Suprapubic skin (tissue), 4 donors: ENCODE results near the gene MTCH1. TPM values are rescaled to one million over a fixed set of nuclear protein-coding genes. Genes with fewer than 3 reads are reported as not detected.
"Not testable (repeated sequence)": the region's sequence is repeated elsewhere in the genome, so short reads cannot be mapped to it uniquely, and the experiment has no call there.

Experiments used
- DNase-seq, 2 donors: peaks; one replicate each; pipeline ENCODE4 v3.0.0-alpha.2; 2019; ENCODE audit warnings: low spot score in 2 of 2
- H3K27ac ChIP-seq: fragments of 200-600 bp; sonication (generic); one replicate; pipeline ENCODE4 v1.5.1; 2019
- H3K27me3 ChIP-seq: fragments of 200-600 bp; sonication (generic); one replicate; pipeline ENCODE4 v1.5.1; 2019
- H3K36me3 ChIP-seq: fragments of 200-600 bp; sonication (generic); one replicate; pipeline ENCODE4 v1.5.1; 2019
- H3K4me1 ChIP-seq: fragments of 200-600 bp; sonication (generic); one replicate; pipeline ENCODE4 v1.5.1; 2019
- H3K4me3 ChIP-seq: fragments of 200-600 bp; sonication (generic); one replicate; pipeline ENCODE4 v1.5.1; 2019; ENCODE audit warnings: mild to moderate bottlenecking
- H3K9me3 ChIP-seq: fragments of 200-600 bp; sonication (generic); one replicate; pipeline ENCODE4 v1.5.1; 2019
- CTCF ChIP-seq, 2 donors: fragments of 200-600 bp in 1 of 2; fragments of 450-650 bp in 1 of 2; sonication (generic) in 1 of 2; IDR thresholded peaks; one replicate each; pipeline ENCODE4 v1.5.1; 2016 to 2019; ENCODE audit warnings: antibody characterized with exemption in 2 of 2, mild to moderate bottlenecking in 1 of 2, moderate library complexity in 1 of 2
- EP300 ChIP-seq: sonication (generic); formaldehyde crosslinking; IDR thresholded peaks from one replicate; pipeline ENCODE4 v1.6.1; 2017; ENCODE audit warnings: antibody characterized with exemption
- POLR2A ChIP-seq, 2 donors: fragments of 450-650 bp; IDR thresholded peaks; one replicate each; pipeline ENCODE4 v1.6.1; 2017; ENCODE audit warnings: antibody characterized with exemption in 2 of 2, mild to moderate bottlenecking in 2 of 2, moderate library complexity in 2 of 2
- POLR2AphosphoS5 ChIP-seq, 3 donors: sonication (generic); formaldehyde crosslinking; IDR thresholded peaks; one replicate each; pipeline ENCODE4 v1.6.1; 2017; ENCODE audit warnings: antibody characterized with exemption in 3 of 3
- WGBS: methylation state at CpG from one replicate; pipeline ENCODE4 v1.1.5; 2018; 5-methylcytosine and 5-hydroxymethylcytosine counted together
- total RNA-seq, 4 donors: library from RNA; depleted of rRNA; stranded (reverse); fragments of >200 nt; gene quantifications; one replicate each; pipeline ENCODE4 v1.1.0, GENCODE V29; 2016

MTCH1 gene
- total RNA-seq, 4 donors from 2014 or later: 160 to 220 (median 183) TPM

GRCh38 chr6:36956446-36956820 is 29.6 kb downstream of the MTCH1 start:
- no peak overlapping the region for H3K27ac ChIP-seq
- no peak for TF ChIP-seq POLR2A (IDR thresholded peaks at IDR 0.05)
- H3K9me3 ChIP-seq: no peaks in the 10 kb centered on the region
- no peak for DNase-seq
- H3K4me1 ChIP-seq: peaks cover 52% of the 10 kb centered on the region
- no peaks in the 10 kb centered on the region for H3K36me3 ChIP-seq
- no peaks in the 10 kb centered on the region for H3K27me3 ChIP-seq
- H3K4me3 ChIP-seq: no peak overlapping the region

- H3K27me3 ChIP-seq: no peaks in the 10 kb centered on the region
- no peak overlapping the region for H3K4me3 ChIP-seq
- no peak for TF ChIP-seq POLR2AphosphoS5 (IDR thresholded peaks at IDR 0.05)
- DNase-seq: peak; percentile 53 to 66
- H3K4me1 ChIP-seq: peaks cover 49% of the 10 kb centered on the region
- WGBS: 36% methylated on average over 6 of the region's 9 CpGs
- no peaks in the 10 kb centered on the region for H3K36me3 ChIP-seq
- H3K9me3 ChIP-seq: no peaks in the 10 kb centered on the region
- peak overlapping the region; percentile 1 for H3K27ac ChIP-seq
These were observed 30.1 kb downstream of the MTCH1 start for GRCh38 chr6:36955671-36956445.

- Histone ChIP-seq H3K9me3 (no peaks in the 10 kb centered on the region), H3K4me3 (peak overlapping the region; percentile 20), H3K36me3 (no peaks in the 10 kb centered on the region), H3K27me3 (no peaks in the 10 kb centered on the region), H3K4me1 (peaks cover 42% of the 10 kb centered on the region), H3K27ac (peak overlapping the region; percentile 1)
- peak; percentile 48 to 53 for DNase-seq
- WGBS: 58% methylated on average over 6 of the region's 6 CpGs
- TF ChIP-seq POLR2AphosphoS5 (IDR thresholded peaks at IDR 0.05): no peak
- no peak for TF ChIP-seq CTCF (IDR thresholded peaks at IDR 0.05)
- TF ChIP-seq EP300: no peak
- no peak for TF ChIP-seq POLR2A (IDR thresholded peaks at IDR 0.05)
These were observed 30.9 kb downstream of the MTCH1 start for GRCh38 chr6:36955136-36955535.

- 57% methylated on average over 9 of the region's 14 CpGs for WGBS
- Histone ChIP-seq H3K27ac (peak within 1 kb of the TSS; percentile 2), H3K27me3 (no peaks in the 10 kb centered on the region), H3K4me1 (peaks cover 40% of the 10 kb centered on the region), H3K36me3 (no peaks in the 10 kb centered on the region), H3K9me3 (no peaks in the 10 kb centered on the region), H3K4me3 (peak within 1 kb of the TSS; percentile 20)
- TF ChIP-seq POLR2AphosphoS5 (IDR thresholded peaks at IDR 0.05) (no peak), EP300 (no peak), CTCF (IDR thresholded peaks at IDR 0.05) (no peak)
- DNase-seq: peak; percentile 55 to 70
These were observed 31.6 kb downstream of the MTCH1 start, which contains the start of gene PI16 for GRCh38 chr6:36954262-36954931. Gene PI16 (plus strand): TSS chr6:36954738. CDS start chr6:36954761, 23 bp downstream.

GRCh38 chr6:36953931-36954261 is 32.1 kb downstream of the MTCH1 start:
- no peaks in the 10 kb centered on the region for H3K36me3 ChIP-seq
- H3K4me3 ChIP-seq: no peak overlapping the region
- H3K27ac ChIP-seq: no peak overlapping the region
- DNase-seq: peak; percentile 21 to 29
- no peaks in the 10 kb centered on the region for H3K27me3 ChIP-seq
- TF ChIP-seq EP300 (no peak), POLR2A (IDR thresholded peaks at IDR 0.05) (no peak), POLR2AphosphoS5 (IDR thresholded peaks at IDR 0.05) (no peak), CTCF (IDR thresholded peaks at IDR 0.05) (no peak)
- no peaks in the 10 kb centered on the region for H3K9me3 ChIP-seq
- 100% methylated on average over 1 of the region's 1 CpG for WGBS
- peaks cover 38% of the 10 kb centered on the region for H3K4me1 ChIP-seq

- Histone ChIP-seq H3K4me1 (no peaks in the 10 kb centered on the region), H3K27me3 (no peaks in the 10 kb centered on the region), H3K36me3 (no peaks in the 10 kb centered on the region), H3K27ac (no peak overlapping the region), H3K4me3 (no peak overlapping the region), H3K9me3 (no peaks in the 10 kb centered on the region)
- TF ChIP-seq POLR2A (IDR thresholded peaks at IDR 0.05) (no peak), EP300 (no peak), POLR2AphosphoS5 (IDR thresholded peaks at IDR 0.05) (no peak), CTCF (IDR thresholded peaks at IDR 0.05) (no peak)
- 87% methylated on average over 3 of the region's 3 CpGs for WGBS
- no peak for DNase-seq
These were observed 36.4 kb downstream of the MTCH1 start for GRCh38 chr6:36949636-36950035.

- not testable (repeated sequence) for H3K9me3 ChIP-seq, H3K4me1 ChIP-seq, H3K36me3 ChIP-seq, H3K4me3 ChIP-seq, H3K27me3 ChIP-seq, H3K27ac ChIP-seq
- WGBS: 91% methylated on average over 9 of the region's 9 CpGs
- peak; percentile 11 to 23 for DNase-seq
These were observed 36.9 kb downstream of the MTCH1 start for GRCh38 chr6:36949076-36949475.
